PC-3 (cell line): ENCODE measurements around the gene ZNF532. TPM values are rescaled to one million over a fixed set of nuclear protein-coding genes. Genes with fewer than 3 reads are reported as not detected.

Source experiments
- ATAC-seq: fragments of 200-7000 bp; cut with Tn5 transposase; 2 replicates; pipeline ENCODE4 v1.9.1; 2020; ENCODE audit warnings: mild to moderate bottlenecking, moderate library complexity
- BruUV-seq: library from RNA; stranded (reverse); fragments of 400-500 nt; replicated peaks from 2 replicates; lab custom pipeline; 2021; lab: Mats Ljungman, UMichigan
- CTCF ChIA-PET: fragments of 300-600 bp; sonication (Branson Sonifier 250); formaldehyde crosslinking; loops from one replicate; lab custom pipeline; 2022; ENCODE audit warnings: antibody characterized with exemption; lab: Charles Lee
- POLR2A ChIA-PET: fragments of 300-600 bp; sonication (Branson Sonifier 250); formaldehyde crosslinking; loops from one replicate; lab custom pipeline; 2022; ENCODE audit warnings: antibody characterized with exemption; ENCODE audit not compliant: unreplicated experiment; lab: Charles Lee
- DNase-seq: peaks from one replicate; pipeline ENCODE4 v3.0.0-alpha.2; 2015
- H2AFZ ChIP-seq: fragments of 300-600 bp; sonication (generic); 2 replicates; pipeline ENCODE4 v1.6.0; 2016; ENCODE audit warnings: antibody characterized with exemption, low read length
- H3F3A ChIP-seq: fragments of 300-600 bp; sonication (generic); one replicate; pipeline ENCODE4 v1.6.0; 2017; ENCODE audit warnings: antibody characterized with exemption, low read length, control low read depth, mild to moderate bottlenecking; ENCODE audit not compliant: unreplicated experiment
- H3K27ac ChIP-seq: fragments of 300-600 bp; sonication (generic); 2 replicates; pipeline ENCODE4 v1.5.1; 2016; ENCODE audit warnings: mild to moderate bottlenecking, low read length
- H3K27me3 ChIP-seq: fragments of 300-600 bp; sonication (generic); 2 replicates; pipeline ENCODE4 v1.6.1; 2016; ENCODE audit warnings: low read length, mixed read lengths
- H3K36me3 ChIP-seq: fragments of 300-600 bp; sonication (generic); 2 replicates; pipeline ENCODE4 v1.6.1; 2016; ENCODE audit warnings: low read depth, mixed run types, low read length, mixed read lengths
- H3K4me1 ChIP-seq: fragments of 300-600 bp; sonication (generic); 2 replicates; pipeline ENCODE4 v1.5.1; 2016; ENCODE audit warnings: low read length; ENCODE audit not compliant: insufficient read depth
- H3K4me2 ChIP-seq: fragments of 300-600 bp; sonication (generic); 2 replicates; pipeline ENCODE4 v1.6.0; 2016; ENCODE audit warnings: low read length
- H3K4me3 ChIP-seq: fragments of 300-600 bp; sonication (generic); 2 replicates; pipeline ENCODE4 v1.5.1; 2016; ENCODE audit warnings: mild to moderate bottlenecking, low read length, mixed read lengths
- H3K79me2 ChIP-seq: fragments of 300-600 bp; sonication (generic); 2 replicates; pipeline ENCODE4 v1.6.1; 2017; ENCODE audit warnings: low read length, mixed read lengths
- H3K9ac ChIP-seq: fragments of 300-600 bp; sonication (generic); 2 replicates; pipeline ENCODE4 v1.6.0; 2016; ENCODE audit warnings: mild to moderate bottlenecking, low read length
- H3K9me2 ChIP-seq: fragments of 300-600 bp; sonication (generic); replicated peaks from 2 replicates; pipeline ENCODE4 v1.6.1; 2016; ENCODE audit warnings: mixed run types, low read length, mixed read lengths
- H3K9me3 ChIP-seq: fragments of 300-600 bp; sonication (generic); 2 replicates; pipeline ENCODE4 v1.6.1; 2016; ENCODE audit warnings: low read length, mixed read lengths
- H4K20me1 ChIP-seq: fragments of 300-600 bp; sonication (generic); 2 replicates; pipeline ENCODE4 v1.6.1; 2016; ENCODE audit warnings: low read length, mixed read lengths
- EZH2 ChIP-seq: fragments of 300-600 bp; sonication (generic); IDR thresholded peaks from one replicate; pipeline ENCODE4 v1.6.1; 2017; ENCODE audit warnings: antibody characterized with exemption, mild to moderate bottlenecking, low read length; ENCODE audit not compliant: unreplicated experiment
- EZH2phosphoT487 ChIP-seq: fragments of 300-600 bp; sonication (generic); IDR thresholded peaks from 2 replicates; pipeline ENCODE4 v1.6.1; 2018; ENCODE audit warnings: mild to moderate bottlenecking, antibody characterized with exemption, low read length, borderline replicate concordance
- intact Hi-C: fragments of 100-400 bp; cut with micrococcal nuclease; formaldehyde crosslinking; loops from 2 replicates; pipeline ENCODE4 v1.9.0; 2023
- total RNA-seq: library from RNA; depleted of rRNA; stranded (reverse); fragments of >200 nt; gene quantifications from 2 replicates; pipeline ENCODE4 v1.2.3, GENCODE V29; 2014
- TF ChIP-seq, protein P1 (sequence below): fragments of 300-600 bp; sonication (generic); conservative IDR thresholded peaks from 2 replicates; pipeline ENCODE4 v1.5.1; 2017; ENCODE audit warnings: antibody characterized with exemption, low read depth, mild to moderate bottlenecking, low read length

Gene ZNF532
- total RNA-seq, 1 experiment from 2014 or later: 47.3 TPM

DNA sequence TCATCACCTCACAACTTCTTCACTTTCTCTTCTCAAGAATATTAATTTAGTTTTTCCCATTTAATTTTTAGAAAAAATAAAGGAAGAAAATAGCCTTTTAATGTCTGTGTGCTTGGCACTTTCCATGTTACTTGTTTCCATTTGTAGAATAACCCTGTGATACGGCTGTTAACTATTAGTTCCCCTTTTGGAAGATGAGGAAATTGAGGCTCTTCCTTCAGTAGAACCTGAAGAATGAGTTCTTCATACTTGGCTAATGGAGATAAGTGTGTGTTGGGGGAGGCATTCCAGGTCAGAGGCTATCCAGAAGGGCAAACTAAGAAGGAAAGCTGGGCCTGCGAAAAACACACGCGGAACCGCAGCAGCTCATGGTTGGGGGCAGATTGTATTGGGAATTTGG is 38.3 kb downstream of the ZNF532 start:
- ChIA-PET POLR2A (no interaction called here), CTCF (no interaction called here)
- TF ChIP-seq, protein P1, sequence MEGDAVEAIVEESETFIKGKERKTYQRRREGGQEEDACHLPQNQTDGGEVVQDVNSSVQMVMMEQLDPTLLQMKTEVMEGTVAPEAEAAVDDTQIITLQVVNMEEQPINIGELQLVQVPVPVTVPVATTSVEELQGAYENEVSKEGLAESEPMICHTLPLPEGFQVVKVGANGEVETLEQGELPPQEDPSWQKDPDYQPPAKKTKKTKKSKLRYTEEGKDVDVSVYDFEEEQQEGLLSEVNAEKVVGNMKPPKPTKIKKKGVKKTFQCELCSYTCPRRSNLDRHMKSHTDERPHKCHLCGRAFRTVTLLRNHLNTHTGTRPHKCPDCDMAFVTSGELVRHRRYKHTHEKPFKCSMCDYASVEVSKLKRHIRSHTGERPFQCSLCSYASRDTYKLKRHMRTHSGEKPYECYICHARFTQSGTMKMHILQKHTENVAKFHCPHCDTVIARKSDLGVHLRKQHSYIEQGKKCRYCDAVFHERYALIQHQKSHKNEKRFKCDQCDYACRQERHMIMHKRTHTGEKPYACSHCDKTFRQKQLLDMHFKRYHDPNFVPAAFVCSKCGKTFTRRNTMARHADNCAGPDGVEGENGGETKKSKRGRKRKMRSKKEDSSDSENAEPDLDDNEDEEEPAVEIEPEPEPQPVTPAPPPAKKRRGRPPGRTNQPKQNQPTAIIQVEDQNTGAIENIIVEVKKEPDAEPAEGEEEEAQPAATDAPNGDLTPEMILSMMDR: no peak
- TF ChIP-seq EZH2phosphoT487: no peak
- TF ChIP-seq EZH2: no peak
- no peak overlapping the region for H3K4me3 ChIP-seq
- H3K27ac ChIP-seq: no peak overlapping the region
- no peaks in the 10 kb centered on the region for H3K9me3 ChIP-seq
- no peak overlapping the region for H3K4me2 ChIP-seq
- BruUV-seq: no TSS peak
- 0 out of 2 replicates have a peak, but pooled peaks cover 4% of the 10 kb centered on the region for H4K20me1 ChIP-seq
- H3K4me1 ChIP-seq: no peaks in the 10 kb centered on the region
- H3K9me2 ChIP-seq: no peaks in the 10 kb centered on the region
- H3F3A ChIP-seq: no peaks in the 10 kb centered on the region
- H2AFZ ChIP-seq: no peak overlapping the region
- ATAC-seq (no peak), DNase-seq (no peak)
- H3K36me3 ChIP-seq: peaks cover 38% of the 10 kb centered on the region
- H3K27me3 ChIP-seq: no peaks in the 10 kb centered on the region
- H3K79me2 ChIP-seq: peaks cover 96% of the 10 kb centered on the region
- no peak overlapping the region for H3K9ac ChIP-seq
- intact Hi-C loops: no loop called here

- no peak overlapping the region for H3K27ac ChIP-seq
- H3K9ac ChIP-seq: no peak overlapping the region
- no peak overlapping the region for H2AFZ ChIP-seq
- no peaks in the 10 kb centered on the region for H3K9me2 ChIP-seq
- CTCF ChIA-PET: no interaction called here
- BruUV-seq: no TSS peak
- no peaks in the 10 kb centered on the region for H3F3A ChIP-seq
- no peak overlapping the region for H3K4me3 ChIP-seq
- ATAC-seq: no peak
- no peaks in the 10 kb centered on the region for H3K4me1 ChIP-seq
- no peaks in the 10 kb centered on the region for H3K27me3 ChIP-seq
- POLR2A ChIA-PET: no interaction called here
- DNase-seq: no peak
- H3K4me2 ChIP-seq: no peak overlapping the region
- no peak for TF ChIP-seq EZH2
- H3K36me3 ChIP-seq: peaks cover 41% of the 10 kb centered on the region
- intact Hi-C loops: no loop called here
- peaks cover 96% of the 10 kb centered on the region for H3K79me2 ChIP-seq
- H3K9me3 ChIP-seq: no peaks in the 10 kb centered on the region
- H4K20me1 ChIP-seq: 0 out of 2 replicates have a peak, but pooled peaks cover 4% of the 10 kb centered on the region
Observed at GRCh38 chr18:58903533-58903932, 38.9 kb downstream of the ZNF532 start.

DNA sequence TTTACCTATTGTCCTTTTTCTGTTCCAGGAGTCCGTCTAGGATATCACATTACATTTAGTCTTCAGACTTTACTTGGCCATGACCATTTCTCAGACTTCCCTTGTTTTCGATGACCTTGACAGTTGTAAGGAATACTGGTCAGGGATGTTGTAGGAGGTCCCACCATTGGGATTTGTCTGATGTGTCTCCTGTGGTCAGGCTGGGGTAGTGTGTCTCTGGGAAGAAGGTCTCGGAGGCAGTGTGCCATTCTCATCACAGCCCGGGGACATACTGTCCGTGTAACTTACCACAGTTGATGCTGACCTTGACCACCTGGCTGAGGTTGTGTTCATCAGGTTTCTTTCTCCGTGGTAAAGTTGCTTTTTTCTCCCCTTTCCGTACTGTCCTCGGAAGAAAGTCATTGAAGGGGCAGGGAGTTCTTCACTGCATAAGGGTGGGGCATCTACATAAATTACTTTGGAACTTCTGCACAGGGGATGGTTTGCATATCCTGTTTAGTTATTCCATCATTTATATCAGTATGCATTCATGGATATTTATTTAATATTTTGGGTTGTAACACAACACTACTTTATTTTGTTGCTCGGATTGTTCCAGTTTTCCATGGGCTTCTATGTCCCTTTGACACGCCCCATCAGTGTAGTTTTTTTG is 41.2 kb downstream of the ZNF532 start:
- Histone ChIP-seq H3K9me3 (no peaks in the 10 kb centered on the region), H3K27me3 (no peaks in the 10 kb centered on the region), H3K79me2 (peaks cover 99% of the 10 kb centered on the region), H3K36me3 (peaks cover 29% of the 10 kb centered on the region; the same call in 1 of the 2 replicates), H3F3A (no peaks in the 10 kb centered on the region), H3K9me2 (no peaks in the 10 kb centered on the region), H3K27ac (no peak overlapping the region), H4K20me1 (0 out of 2 replicates have a peak, but pooled peaks cover 4% of the 10 kb centered on the region), H2AFZ (no peak overlapping the region), H3K4me1 (no peaks in the 10 kb centered on the region), H3K4me2 (no peak overlapping the region), H3K9ac (no peak overlapping the region), H3K4me3 (no peak overlapping the region)
- TF ChIP-seq EZH2phosphoT487 (no peak), EZH2 (no peak)
- TF ChIP-seq, protein P1: no peak
- ATAC-seq (no peak), DNase-seq (no peak)
- ChIA-PET CTCF (no interaction called here), POLR2A (no interaction called here)
- intact Hi-C loops: no loop called here
- BruUV-seq: no TSS peak
